GM19468 (cell line): Measurements from ENCODE around the gene FAM107B.

Source experiments
- ATAC-seq: cut with Tn5 transposase; IDR thresholded peaks from one replicate; pipeline ENCODE4 v1.9.1; 2021; ENCODE audit warnings: mild to moderate bottlenecking, moderate library complexity, moderate number of reproducible peaks; ENCODE audit not compliant: unreplicated experiment; ENCODE audit errors: extremely low read depth

The FAM107B gene

GRCh38 chr10:14483417-14483816, 291.3 kb downstream of the FAM107B start:
- no peak for ATAC-seq

GRCh38 chr10:14481752-14482151, 292.9 kb downstream of the FAM107B start:
- no peak for ATAC-seq

- no peak for ATAC-seq
These were observed 293.7 kb downstream of the FAM107B start for GRCh38 chr10:14481014-14481413.

GRCh38 chr10:14478604-14479003, 296.1 kb downstream of the FAM107B start:
- ATAC-seq = no peak

DNA sequence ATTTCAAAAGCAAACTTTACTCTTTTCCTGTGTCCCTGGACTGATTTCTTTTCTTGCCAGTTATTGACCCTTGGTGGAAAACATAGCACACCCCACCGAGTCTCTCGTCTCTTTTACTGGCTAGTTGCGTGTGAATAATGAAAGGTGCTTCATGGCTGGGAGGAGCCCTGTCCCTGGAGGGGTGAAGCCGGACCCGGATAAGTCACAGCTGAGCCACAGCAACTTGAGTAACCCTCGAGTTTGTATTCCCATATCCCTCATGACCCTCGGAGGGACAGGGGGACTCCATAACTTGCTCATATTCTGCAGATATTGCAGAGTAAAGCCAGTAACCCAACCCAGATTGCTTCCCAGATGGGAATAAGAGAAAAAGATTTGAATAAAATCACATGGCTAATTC, 296.5 kb downstream of the FAM107B start:
- ATAC-seq = no peak

- no peak for ATAC-seq
These were observed 297.3 kb downstream of the FAM107B start for GRCh38 chr10:14477408-14477710.

GRCh38 chr10:14476641-14477407, 297.9 kb downstream of the FAM107B start:
- ATAC-seq = no peak

DNA sequence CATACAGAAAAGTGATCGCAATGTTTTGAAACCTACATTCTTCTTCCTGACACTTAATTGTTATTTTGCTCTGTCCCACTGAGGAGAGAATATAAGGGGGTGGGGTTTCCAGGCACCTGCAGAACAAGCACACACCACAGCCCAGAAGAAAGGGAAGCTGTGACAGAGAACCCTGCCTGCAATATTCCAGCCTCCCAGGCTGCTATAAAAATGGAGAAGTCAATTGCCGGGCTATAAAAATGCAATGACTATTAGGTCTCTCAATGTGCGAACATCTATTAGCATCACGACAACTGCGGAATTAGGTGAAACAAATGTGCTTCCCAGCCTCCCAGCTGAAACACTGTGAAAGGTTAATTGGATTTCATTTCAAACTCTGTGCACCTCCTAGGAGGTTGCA, 298.7 kb downstream of the FAM107B start:
- no peak for ATAC-seq

DNA sequence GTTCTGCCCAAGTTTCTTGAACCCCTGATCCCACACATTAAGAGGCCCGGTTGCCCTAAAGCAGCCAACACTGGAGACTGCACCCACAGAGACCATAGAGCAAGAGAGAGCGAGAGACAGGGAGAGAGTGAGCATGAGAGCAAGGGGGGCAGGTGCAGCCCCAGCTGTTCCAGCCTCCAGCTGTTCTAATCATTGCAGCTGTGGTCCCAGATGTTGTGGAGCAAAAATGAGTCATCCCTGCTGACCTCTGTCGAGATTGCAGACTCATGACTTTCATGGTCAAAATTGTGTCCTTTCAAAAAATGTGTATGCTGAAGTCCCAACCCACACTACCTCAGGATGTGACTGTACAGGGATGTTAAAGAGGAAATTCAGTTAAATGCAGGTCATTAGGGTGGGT, 300.0 kb downstream of the FAM107B start:
- no peak for ATAC-seq

DNA sequence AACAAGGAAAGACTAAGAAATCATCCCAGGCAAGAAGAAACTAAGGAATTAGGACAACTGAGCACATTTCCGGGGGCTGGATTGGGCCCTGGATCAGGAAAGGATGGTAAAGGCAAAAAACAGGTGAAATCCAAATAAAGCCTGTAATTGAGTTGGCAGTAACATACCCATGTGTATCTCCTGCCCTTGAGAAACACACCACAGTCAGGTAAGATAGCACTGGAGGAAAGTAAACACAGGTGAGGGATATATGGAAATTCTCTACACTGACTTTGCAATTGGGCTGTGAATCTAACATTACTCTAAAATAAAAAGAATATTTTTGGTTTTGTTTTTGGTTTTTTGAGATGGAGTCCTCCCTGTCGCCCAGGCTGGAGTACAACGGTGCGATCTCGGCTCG, 303.8 kb downstream of the FAM107B start:
- no peak for ATAC-seq

DNA sequence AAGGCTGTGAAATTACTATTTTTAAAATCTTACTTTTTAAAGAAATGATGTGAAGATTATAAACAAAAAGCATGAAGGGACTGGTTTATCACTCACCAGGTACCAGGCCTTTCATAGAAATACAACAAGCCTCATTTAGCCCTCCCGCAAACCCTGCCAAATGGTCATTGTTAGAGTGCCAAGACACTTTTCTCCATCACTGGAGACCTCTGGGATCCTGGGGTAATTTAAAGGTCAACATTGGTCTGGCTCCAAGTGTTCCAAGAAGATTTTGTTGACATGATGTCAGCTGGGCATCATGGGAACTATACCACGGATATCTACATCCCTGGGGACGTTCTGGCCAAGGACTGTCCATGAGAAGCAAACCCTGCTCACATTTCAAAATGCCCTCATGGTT, 306.0 kb downstream of the FAM107B start:
- no peak for ATAC-seq
